Inflammatory macrophage treated with lipopolysaccharide for 1 hour (primary cell): ENCODE data around the gene TRIM56.
"Not testable (repeated sequence)": the region's sequence is repeated elsewhere in the genome, so short reads cannot be mapped to it uniquely, and the experiment has no call there.

Source experiments
- DNase-seq, 2 donors: peaks; one replicate each; pipeline ENCODE4 v3.0.0-alpha.2; 2020 to 2022

TRIM56 gene

DNA sequence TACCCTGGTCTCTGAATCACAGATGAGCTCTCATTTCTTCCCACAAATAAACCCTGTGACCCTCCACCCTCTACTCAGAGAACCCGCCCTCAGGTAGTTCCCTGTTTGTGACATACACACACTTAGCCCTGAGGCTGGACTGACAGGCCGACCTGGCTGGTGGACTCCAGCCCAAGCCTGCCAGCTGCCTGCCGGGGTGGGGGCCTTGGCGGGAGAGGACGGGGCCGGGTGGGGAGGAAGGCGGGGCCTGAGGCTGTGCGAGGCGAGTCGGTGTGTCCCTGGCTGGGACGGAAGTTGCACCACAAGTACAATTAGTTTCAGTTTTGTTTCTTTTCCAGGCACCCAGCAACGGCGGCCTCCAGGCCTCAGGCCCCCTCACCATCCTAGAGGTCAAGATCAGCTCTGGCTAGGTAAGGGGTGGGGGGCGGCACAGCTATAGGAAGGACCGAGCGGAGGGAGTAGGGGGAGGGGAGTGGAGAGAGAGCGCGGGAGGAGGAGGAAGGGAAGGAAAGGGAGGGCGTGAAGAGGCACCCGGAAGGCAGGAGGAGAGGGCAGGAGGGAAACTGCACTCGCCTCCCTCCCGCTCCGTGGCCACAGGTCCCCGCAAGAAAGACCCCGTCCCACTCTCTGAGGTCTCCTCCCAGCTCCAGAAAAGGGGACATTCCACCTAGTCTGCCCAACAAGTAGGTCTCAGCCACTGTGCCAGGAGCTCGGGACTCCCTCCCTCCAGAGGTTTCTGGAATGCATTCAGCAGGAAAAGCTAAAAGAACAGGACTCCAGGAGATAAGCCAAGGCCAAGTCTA lies at the start of gene TRIM56:
Gene TRIM56, plus strand, starts transcription at position 320 of the 803 bp plus-strand sequence. CDS start 1,832 bp downstream, outside the sequence.
- DNase-seq: peak; percentile 75 to 76

DNA sequence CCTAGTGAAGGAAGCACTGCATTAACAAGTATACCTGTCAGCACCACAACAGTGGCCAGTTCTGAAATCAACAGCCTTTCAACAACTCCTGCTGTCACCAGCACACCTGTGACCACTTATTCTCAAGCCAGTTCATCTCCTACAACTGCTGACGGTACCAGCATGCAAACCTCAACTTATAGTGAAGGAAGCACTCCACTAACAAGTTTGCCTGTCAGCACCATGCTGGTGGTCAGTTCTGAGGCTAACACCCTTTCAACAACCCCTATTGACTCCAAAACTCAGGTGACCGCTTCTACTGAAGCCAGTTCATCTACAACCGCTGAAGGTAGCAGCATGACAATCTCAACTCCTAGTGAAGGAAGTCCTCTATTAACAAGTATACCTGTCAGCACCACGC lies 49.3 kb upstream of the TRIM56 start:
- DNase-seq: no peak

GRCh38 chr7:101041283-101041682 lies 44.0 kb upstream of the TRIM56 start:
- DNase-seq: not testable (repeated sequence)

DNA sequence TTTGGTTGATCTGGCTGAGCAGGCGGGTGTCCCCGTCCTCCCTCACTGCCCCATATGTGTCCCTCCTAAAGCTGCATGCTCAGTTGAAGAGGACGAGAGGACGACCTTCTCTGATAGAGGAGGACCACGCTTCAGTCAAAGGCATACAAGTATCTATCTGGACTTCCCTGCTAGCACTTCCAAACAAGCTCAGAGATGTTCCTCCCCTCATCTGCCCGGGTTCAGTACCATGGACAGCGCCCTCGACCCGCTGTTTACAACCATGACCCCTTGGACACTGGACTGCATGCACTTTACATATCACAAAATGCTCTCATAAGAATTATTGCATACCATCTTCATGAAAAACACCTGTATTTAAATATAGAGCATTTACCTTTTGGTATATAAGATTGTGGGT lies 26.9 kb upstream of the TRIM56 start:
- DNase-seq: peak; percentile 10 to 61

GRCh38 chr7:101059620-101059942 lies 25.7 kb upstream of the TRIM56 start:
- DNase-seq: no peak

GRCh38 chr7:101060992-101061391 lies 24.3 kb upstream of the TRIM56 start:
- DNase-seq: no peak

- not testable (repeated sequence) for DNase-seq
Measured at GRCh38 chr7:101064176-101064550, 21.1 kb upstream of the TRIM56 start.

DNA sequence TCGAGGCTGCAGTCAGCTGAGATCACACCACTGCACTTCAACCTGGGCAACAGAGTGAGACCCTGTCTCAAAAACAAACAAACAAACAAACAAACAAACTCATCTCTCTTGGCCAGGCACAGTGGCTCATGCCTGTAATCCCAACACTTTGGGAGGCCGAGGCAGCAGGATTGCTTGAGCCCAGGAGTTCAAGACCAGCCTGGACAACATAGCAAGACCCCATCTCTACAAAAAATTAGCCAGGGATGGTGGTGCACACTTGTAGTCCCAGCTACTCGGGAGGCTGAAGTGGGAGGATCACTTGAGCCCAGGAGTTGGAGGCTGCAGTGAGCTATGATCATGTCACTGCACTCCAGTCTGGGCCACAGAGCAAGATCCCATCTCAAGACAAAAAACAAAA lies 20.1 kb upstream of the TRIM56 start:
- not testable (repeated sequence) for DNase-seq

- no peak for DNase-seq
Measured at GRCh38 chr7:101066141-101066832, 19.0 kb upstream of the TRIM56 start.

DNA sequence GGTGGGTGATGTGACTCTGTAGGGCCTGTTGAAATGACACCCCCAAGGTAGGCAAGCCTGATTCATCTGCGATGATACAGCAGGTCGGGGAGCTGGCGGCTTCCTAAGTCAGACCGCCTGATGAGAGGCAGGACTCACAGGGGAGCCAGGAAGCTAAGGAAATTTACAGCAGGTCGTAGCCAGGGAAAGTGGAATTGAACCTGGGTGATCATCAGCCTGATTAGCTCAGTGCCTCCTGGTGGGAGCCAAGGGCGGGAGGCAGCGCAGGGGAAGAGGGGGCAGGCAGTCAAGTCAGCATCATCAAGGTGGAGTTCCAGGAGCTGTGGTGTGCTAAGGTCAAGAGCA lies 18.5 kb upstream of the TRIM56 start:
- DNase-seq: no peak

DNA sequence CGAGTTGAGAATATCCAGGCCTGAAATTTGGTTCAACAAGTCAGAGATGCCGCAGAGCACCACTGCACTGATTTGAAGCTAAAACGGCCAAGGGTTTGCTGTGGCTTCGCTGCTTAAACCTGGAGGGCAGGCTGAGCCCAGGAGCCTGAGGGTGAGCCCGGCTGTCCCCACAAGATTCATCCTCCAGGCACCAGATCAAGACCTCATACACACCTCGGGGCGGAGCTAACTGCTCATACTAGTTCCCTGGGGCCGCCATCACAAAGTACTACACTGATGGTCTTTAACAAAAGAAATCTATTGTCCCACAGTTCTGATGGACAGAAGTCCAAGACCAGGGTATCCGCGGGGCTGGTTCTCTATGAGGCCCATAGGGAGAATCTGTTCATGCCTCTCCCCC lies 16.9 kb upstream of the TRIM56 start:
- no peak for DNase-seq

DNA sequence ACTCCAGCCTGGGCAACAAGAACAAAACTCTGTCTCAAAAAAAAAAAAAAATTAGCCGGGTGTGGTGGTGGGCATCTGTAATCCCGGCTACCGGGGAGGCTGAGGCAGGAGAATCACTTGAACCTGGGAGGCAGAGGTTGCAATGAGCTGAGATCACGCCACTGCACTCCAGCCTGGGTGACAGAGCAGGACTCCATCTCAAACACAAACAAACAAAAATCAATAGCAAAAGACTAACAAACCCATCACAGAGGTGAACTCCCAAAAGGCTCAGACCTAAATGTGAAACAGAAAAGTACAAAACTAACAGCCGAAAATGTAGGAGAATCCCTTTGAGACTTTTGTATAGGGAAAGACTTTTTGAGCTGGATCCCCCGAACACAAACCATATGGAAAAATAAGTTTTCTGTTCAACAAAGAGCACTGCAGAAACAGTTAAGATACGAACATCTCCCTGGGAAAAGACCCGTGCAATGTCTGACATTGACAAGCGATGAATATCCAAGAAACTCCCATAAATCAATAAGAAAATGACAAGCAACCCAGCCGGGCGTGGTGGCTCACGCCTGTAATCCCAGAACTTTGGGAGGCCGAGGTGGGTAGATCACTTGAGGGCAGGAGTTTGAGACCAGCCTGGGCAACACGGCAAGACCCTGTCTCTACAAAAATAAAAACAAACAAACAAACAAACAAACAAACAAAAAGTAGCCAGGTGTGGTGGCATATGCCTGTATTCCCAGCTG lies 13.7 kb upstream of the TRIM56 start:
- not testable (repeated sequence) for DNase-seq

DNA sequence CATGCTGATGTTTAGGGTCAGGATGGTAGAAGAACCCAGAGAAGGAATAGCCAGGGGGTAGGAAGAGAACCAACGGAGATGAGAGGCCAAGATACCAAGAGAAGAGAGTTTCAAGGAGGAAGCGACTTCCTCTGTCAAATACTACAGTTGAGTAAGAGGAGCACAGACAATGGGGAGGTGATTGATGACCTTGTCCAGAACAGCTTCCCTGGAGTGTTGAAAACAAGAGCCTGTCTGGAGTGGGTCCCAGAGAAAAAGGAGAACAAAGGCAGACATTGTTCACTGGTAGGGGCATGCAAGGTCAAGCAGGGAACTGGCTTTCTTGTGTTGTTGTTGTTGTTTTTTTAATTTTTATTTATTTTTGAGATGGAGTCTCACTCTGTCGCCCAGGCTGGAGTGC lies 9.6 kb upstream of the TRIM56 start:
- DNase-seq: no peak

DNA sequence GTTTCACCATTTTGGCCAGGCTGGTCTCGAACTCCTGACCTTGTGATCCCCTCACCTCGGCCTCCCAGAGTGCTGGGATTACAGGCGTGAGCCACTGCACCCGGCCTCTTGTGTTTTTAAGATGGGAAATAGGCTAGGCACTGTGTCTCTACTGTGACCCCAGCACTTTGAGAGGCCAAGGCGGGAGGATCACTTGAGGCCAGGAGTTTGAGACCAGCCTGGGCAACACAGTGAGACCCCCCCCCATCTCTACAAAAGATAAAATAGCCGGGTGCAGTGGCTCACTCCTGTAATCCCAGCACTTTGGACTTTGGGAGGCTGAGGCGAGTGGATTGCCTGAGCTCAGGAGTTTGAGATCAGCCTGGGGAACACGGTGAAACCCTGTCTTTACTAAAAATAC lies 9.1 kb upstream of the TRIM56 start:
- DNase-seq: not testable (repeated sequence)

GRCh38 chr7:101077303-101078086 lies 7.8 kb upstream of the TRIM56 start:
- peak; percentile 41 to 90 for DNase-seq

DNA sequence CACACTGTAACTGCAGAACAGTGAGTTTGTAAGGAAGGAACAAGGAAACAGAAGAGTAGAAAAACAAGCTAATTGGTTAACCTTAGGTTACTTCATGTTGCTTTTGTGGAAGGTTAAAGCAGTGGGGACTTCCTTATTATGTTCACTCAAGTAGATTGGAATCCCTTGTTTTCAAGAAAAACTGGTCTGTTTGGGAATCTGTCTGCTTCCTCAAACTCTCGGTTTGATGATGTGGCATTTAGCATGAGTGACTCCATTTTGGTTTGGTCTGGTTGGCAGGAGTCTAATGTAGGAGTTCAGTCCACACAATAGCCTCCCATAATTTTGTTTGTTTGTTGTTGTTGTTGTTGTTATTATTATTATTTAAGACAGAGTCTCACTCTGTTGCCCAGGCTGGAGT lies 3.8 kb upstream of the TRIM56 start:
- peak in 1 of 2 donors; percentile 35 for DNase-seq

DNA sequence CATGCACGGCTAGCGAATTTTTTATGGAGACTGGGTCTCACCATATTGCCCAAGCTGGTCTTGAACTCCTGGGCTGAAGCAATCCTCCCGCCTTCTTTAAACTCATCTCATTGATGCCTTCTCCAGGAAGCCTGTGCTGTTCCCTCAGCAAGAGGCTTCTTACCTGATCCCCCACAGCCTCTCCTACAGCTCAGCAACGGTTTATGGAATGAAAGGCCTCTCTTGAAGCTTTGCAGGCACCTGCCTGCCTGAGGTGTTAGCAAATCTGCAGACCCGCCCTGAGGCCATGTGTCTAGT lies 468 bp upstream of the TRIM56 start:
- DNase-seq: no peak

GRCh38 chr7:101087334-101088068 lies 2.2 kb downstream of the TRIM56 start:
- no peak for DNase-seq

- DNase-seq: no peak
Measured at GRCh38 chr7:101088069-101088425, 2.8 kb downstream of the TRIM56 start.

GRCh38 chr7:101088858-101089529 lies 3.7 kb downstream of the TRIM56 start:
- DNase-seq: no peak

DNA sequence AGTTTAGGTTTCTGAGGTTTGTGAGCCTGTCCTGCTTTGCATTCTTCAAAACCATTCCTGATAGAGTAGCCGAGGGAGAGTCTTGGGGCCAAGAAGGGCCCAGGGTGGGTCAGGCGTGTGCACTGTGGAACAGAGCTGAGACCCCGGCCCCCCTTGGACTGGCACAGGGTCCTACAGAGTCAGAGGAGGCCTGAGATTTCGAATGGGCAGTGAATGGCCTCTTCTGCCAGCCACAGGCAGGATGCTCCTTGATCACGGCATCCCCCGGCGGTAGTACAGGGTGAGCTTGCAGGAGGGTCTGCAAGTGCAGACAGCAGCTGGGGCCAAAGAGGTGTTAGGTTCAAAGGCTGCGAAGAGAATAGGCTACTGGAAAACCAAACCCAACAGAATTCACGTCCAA lies 4.6 kb downstream of the TRIM56 start:
- no peak for DNase-seq
